OCI-LY7 (cell line): ENCODE data around the gene KDM2A. TPM values are rescaled to one million over a fixed set of nuclear protein-coding genes. Genes with fewer than 3 reads are reported as not detected.

Source experiments
- BruUV-seq: library from RNA; stranded (reverse); fragments of 400-500 nt; replicated peaks from 2 replicates; lab custom pipeline; 2021; lab: Mats Ljungman, UMichigan
- CTCF ChIA-PET: fragments of 300-600 bp; sonication (Branson Sonifier 250); formaldehyde crosslinking; loops from one replicate; lab custom pipeline; 2022; ENCODE audit warnings: antibody characterized with exemption; ENCODE audit not compliant: unreplicated experiment; lab: Charles Lee
- POLR2A ChIA-PET: fragments of 300-600 bp; sonication (Branson Sonifier 250); formaldehyde crosslinking; loops from one replicate; lab custom pipeline; 2022; ENCODE audit warnings: antibody characterized with exemption; lab: Charles Lee
- DNase-seq: peaks from one replicate; pipeline ENCODE4 v3.0.0-alpha.2; 2015; ENCODE audit warnings: low spot score
- H2AFZ ChIP-seq: fragments of 200-600 bp; sonication (generic), shearing (Covaris generic); 2 replicates; pipeline ENCODE4 v1.6.1; 2014; ENCODE audit warnings: mild to moderate bottlenecking, antibody characterized with exemption, low read length, moderate library complexity
- H3K27ac ChIP-seq: fragments of 200-600 bp; sonication (generic); 2 replicates; pipeline ENCODE4 v1.5.1; 2014; ENCODE audit warnings: mixed run types, low read depth, mild to moderate bottlenecking, moderate library complexity, low read length, inconsistent platforms; ENCODE audit not compliant: poor library complexity, severe bottlenecking
- H3K36me3 ChIP-seq: fragments of 200-600 bp; sonication (generic); 2 replicates; pipeline ENCODE4 v1.6.1; 2014; ENCODE audit warnings: mild to moderate bottlenecking, antibody characterized with exemption, low read length, moderate library complexity, mixed read lengths; ENCODE audit not compliant: insufficient read depth
- H3K4me1 ChIP-seq: fragments of 200-600 bp; sonication (generic); 2 replicates; pipeline ENCODE4 v1.5.1; 2014; ENCODE audit warnings: mild to moderate bottlenecking, low read length; ENCODE audit not compliant: insufficient read depth, poor library complexity, severe bottlenecking
- H3K4me2 ChIP-seq: fragments of 200-600 bp; sonication (generic); 2 replicates; pipeline ENCODE4 v1.6.1; 2014; ENCODE audit warnings: mild to moderate bottlenecking, low read length
- H3K4me3 ChIP-seq: fragments of 200-600 bp; sonication (generic); 2 replicates; pipeline ENCODE4 v1.5.1; 2014; ENCODE audit warnings: mild to moderate bottlenecking, low read depth, low read length; ENCODE audit not compliant: poor library complexity, severe bottlenecking
- H3K79me2 ChIP-seq: fragments of 200-600 bp; sonication (generic); 2 replicates; pipeline ENCODE4 v1.6.1; 2016; ENCODE audit warnings: low read depth, mild to moderate bottlenecking, low read length, moderate library complexity, mixed read lengths; ENCODE audit not compliant: insufficient read depth
- H3K9me2 ChIP-seq: fragments of 200-600 bp; sonication (generic); 2 replicates; pipeline ENCODE4 v1.6.1; 2016; ENCODE audit warnings: mild to moderate bottlenecking, low read length, mixed read lengths; ENCODE audit not compliant: insufficient read depth
- H3K9me3 ChIP-seq: fragments of 200-600 bp; sonication (generic); 2 replicates; pipeline ENCODE4 v1.6.1; 2014; ENCODE audit warnings: mild to moderate bottlenecking, mixed run types, low read length, mixed read lengths
- H4K20me1 ChIP-seq: fragments of 200-600 bp; sonication (generic); 2 replicates; pipeline ENCODE4 v1.6.1; 2014; ENCODE audit warnings: mild to moderate bottlenecking, antibody characterized with exemption, low read length, moderate library complexity, mixed read lengths; ENCODE audit not compliant: insufficient read depth
- EZH2phosphoT487 ChIP-seq: fragments of 200-600 bp; sonication (generic); IDR thresholded peaks from 2 replicates; pipeline ENCODE4 v1.6.1; 2018; ENCODE audit warnings: low read depth, borderline replicate concordance, mild to moderate bottlenecking, mixed run types, antibody characterized with exemption, low read length, moderate library complexity, mixed read lengths
- intact Hi-C: fragments of 100-400 bp; cut with micrococcal nuclease; formaldehyde crosslinking; loops from one replicate; pipeline ENCODE4 v1.10.0; 2022; ENCODE audit not compliant: unreplicated experiment
- total RNA-seq, 2 experiments: library from RNA; depleted of rRNA in 1 of 2; stranded (reverse); fragments of >200 nt in 1 of 2; shearing (Covaris generic) in 1 of 2; gene quantifications; 2 replicates each; pipeline ENCODE4 v1.2.3, GENCODE V29; 2014 to 2022
- TF ChIP-seq, protein P1 (sequence below): fragments of 200-600 bp; sonication (generic); conservative IDR thresholded peaks from 2 replicates; pipeline ENCODE4 v1.5.1; 2014; ENCODE audit warnings: mild to moderate bottlenecking, antibody characterized with exemption, low read length, moderate library complexity, mixed read lengths

KDM2A gene
- total RNA-seq, 2 experiments from 2014 or later: 31.7 to 66.2 TPM

DNA sequence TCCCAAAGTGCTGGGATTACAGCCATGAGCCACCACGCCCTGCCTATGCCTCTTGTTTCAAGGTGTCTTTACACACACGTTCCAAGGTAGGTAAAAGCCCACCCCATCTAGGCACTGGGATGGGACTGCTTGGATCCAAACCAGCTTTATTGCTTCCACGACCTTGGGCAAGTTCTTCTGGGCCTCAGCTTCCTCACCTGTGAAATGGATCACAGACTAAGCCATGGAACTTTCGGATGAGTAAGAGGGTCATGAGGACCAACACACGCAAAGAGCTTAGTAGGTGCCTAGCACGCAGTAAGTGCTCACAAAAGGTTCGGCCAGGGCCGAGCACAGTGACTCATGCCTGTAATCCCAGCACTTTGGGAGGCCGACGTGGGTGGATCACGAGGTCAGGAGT, 46.8 kb upstream of the KDM2A start:
- intact Hi-C loops: no loop called here
- ChIA-PET CTCF (no interaction called here), POLR2A (interaction anchor here (0.6 kb wide), 2 partner anchors 95 to 461 kb away, joined by 3 to 4 read pairs; no protein-coding TSS in a partner anchor)
- no TSS peak for BruUV-seq
- TF ChIP-seq EZH2phosphoT487: no peak
- TF ChIP-seq, protein P1, sequence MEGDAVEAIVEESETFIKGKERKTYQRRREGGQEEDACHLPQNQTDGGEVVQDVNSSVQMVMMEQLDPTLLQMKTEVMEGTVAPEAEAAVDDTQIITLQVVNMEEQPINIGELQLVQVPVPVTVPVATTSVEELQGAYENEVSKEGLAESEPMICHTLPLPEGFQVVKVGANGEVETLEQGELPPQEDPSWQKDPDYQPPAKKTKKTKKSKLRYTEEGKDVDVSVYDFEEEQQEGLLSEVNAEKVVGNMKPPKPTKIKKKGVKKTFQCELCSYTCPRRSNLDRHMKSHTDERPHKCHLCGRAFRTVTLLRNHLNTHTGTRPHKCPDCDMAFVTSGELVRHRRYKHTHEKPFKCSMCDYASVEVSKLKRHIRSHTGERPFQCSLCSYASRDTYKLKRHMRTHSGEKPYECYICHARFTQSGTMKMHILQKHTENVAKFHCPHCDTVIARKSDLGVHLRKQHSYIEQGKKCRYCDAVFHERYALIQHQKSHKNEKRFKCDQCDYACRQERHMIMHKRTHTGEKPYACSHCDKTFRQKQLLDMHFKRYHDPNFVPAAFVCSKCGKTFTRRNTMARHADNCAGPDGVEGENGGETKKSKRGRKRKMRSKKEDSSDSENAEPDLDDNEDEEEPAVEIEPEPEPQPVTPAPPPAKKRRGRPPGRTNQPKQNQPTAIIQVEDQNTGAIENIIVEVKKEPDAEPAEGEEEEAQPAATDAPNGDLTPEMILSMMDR: no peak
- H3K4me2 ChIP-seq: no peak overlapping the region
- H3K9me2 ChIP-seq: no peaks in the 10 kb centered on the region
- H3K4me3 ChIP-seq: no peak overlapping the region
- H3K79me2 ChIP-seq: no peaks in the 10 kb centered on the region
- H3K27ac ChIP-seq: no peak overlapping the region
- H3K9me3 ChIP-seq: no peaks in the 10 kb centered on the region
- no peaks in the 10 kb centered on the region for H4K20me1 ChIP-seq
- no peak for DNase-seq
- H3K36me3 ChIP-seq: no peaks in the 10 kb centered on the region
- H3K4me1 ChIP-seq: no peaks in the 10 kb centered on the region
- no peak overlapping the region for H2AFZ ChIP-seq

DNA sequence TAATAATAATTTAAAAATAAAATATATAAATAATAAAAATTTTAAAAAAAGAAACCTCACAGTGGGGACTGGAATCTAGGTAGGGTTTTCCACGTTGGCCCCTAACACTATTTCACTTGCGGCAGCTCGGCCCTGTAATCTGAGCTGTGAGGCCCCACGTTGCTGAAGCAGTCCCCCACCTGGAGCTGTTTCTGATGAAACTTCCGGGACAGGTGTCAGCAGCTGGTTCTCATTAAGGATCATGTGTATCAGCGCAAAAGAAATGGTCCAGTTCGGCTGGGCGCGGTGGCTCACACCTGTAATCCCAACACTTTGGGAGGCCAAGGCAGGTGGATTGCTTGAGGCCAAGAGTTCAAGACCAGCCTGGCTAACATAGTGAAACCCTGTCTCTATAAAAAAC, 45.2 kb upstream of the KDM2A start:
- intact Hi-C loops: no loop called here
- H3K9me3 ChIP-seq: no peaks in the 10 kb centered on the region
- no peak overlapping the region for H3K4me2 ChIP-seq
- H3K4me1 ChIP-seq: no peaks in the 10 kb centered on the region
- no peak for DNase-seq
- no peak overlapping the region for H3K27ac ChIP-seq
- no peak overlapping the region for H3K4me3 ChIP-seq
- CTCF ChIA-PET: no interaction called here
- POLR2A ChIA-PET: no interaction called here
- BruUV-seq: no TSS peak
- H4K20me1 ChIP-seq: no peaks in the 10 kb centered on the region
- H3K9me2 ChIP-seq: no peaks in the 10 kb centered on the region
- TF ChIP-seq EZH2phosphoT487: no peak
- TF ChIP-seq, protein P1: no peak
- no peaks in the 10 kb centered on the region for H3K79me2 ChIP-seq
- H2AFZ ChIP-seq: no peak overlapping the region
- no peaks in the 10 kb centered on the region for H3K36me3 ChIP-seq

DNA sequence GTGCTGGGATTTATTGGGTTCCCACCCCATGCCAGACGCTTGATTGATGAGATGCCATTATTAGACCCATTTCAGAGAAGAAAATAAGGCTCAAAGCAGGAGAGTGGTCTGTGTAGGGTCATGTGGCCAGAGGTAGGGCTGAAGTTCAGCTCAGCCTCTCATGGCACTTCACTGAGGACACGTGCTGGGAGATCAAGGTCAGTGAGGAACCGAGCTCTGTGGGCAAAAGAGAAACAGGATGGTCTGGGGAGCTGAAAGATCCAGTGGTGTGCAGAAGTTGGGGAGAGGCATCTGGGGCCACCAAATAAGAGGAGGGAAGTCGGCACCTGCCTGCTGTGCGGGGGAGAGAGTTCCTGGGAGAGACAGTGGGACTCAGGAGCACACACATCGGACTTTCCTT, 42.9 kb upstream of the KDM2A start:
- no peak overlapping the region for H3K4me2 ChIP-seq
- intact Hi-C loops: no loop called here

More for the DNA sequence above, 42.9 kb upstream of the KDM2A start:
- CTCF ChIA-PET: no interaction called here
- no TSS peak for BruUV-seq
- Histone ChIP-seq H2AFZ (0 out of 2 replicates have a peak overlapping the region, but pooled peaks have one; percentile 45), H3K9me2 (no peaks in the 10 kb centered on the region), H3K27ac (no peak overlapping the region), H3K9me3 (no peaks in the 10 kb centered on the region), H3K4me3 (no peak overlapping the region), H4K20me1 (no peaks in the 10 kb centered on the region), H3K4me1 (no peaks in the 10 kb centered on the region), H3K36me3 (no peaks in the 10 kb centered on the region), H3K79me2 (no peaks in the 10 kb centered on the region)
- DNase-seq: no peak
- TF ChIP-seq, protein P1: no peak
- no peak for TF ChIP-seq EZH2phosphoT487
- POLR2A ChIA-PET: interaction anchor here (0.7 kb wide), 1 partner anchor 161 kb away, joined by 3 read pairs; no protein-coding TSS in a partner anchor
